Ishikawa (cell line): ENCODE results near the gene CDCP2.
A peak's percentile ranks its signal among the peaks of the same experiment; 100 is the strongest.

ENCODE experiments used
- CEBPB ChIP-seq: IDR thresholded peaks from 2 replicates; pipeline ENCODE4 v1.6.1; 2012
- CREB1 ChIP-seq: IDR thresholded peaks from 2 replicates; pipeline ENCODE4 v1.6.1; 2012; ENCODE audit warnings: low read depth
- EGR1 ChIP-seq: IDR thresholded peaks from 2 replicates; pipeline ENCODE4 v1.6.1; 2012
- EP300 ChIP-seq: IDR thresholded peaks from 2 replicates; pipeline ENCODE4 v1.6.1; 2012; ENCODE audit warnings: borderline replicate concordance
- FOXM1 ChIP-seq: IDR thresholded peaks from 2 replicates; pipeline ENCODE4 v1.6.1; 2012; ENCODE audit warnings: low read depth, borderline replicate concordance
- MAX ChIP-seq: IDR thresholded peaks from 2 replicates; pipeline ENCODE4 v1.6.1; 2012
- NFIC ChIP-seq: IDR thresholded peaks from 2 replicates; pipeline ENCODE4 v1.6.1; 2012
- RAD21 ChIP-seq: IDR thresholded peaks from 2 replicates; pipeline ENCODE4 v1.6.1; 2012; ENCODE audit warnings: low read depth
- REST ChIP-seq: IDR thresholded peaks from 2 replicates; pipeline ENCODE4 v1.6.1; 2012; ENCODE audit warnings: low read depth, mild to moderate bottlenecking
- TAF1 ChIP-seq: IDR thresholded peaks from 2 replicates; pipeline ENCODE4 v1.6.1; 2012; ENCODE audit warnings: low read depth, mild to moderate bottlenecking
- TCF12 ChIP-seq: IDR thresholded peaks from 2 replicates; pipeline ENCODE4 v1.6.1; 2012; ENCODE audit warnings: low read depth
- TEAD4 ChIP-seq: IDR thresholded peaks from 2 replicates; pipeline ENCODE4 v1.6.1; 2012
- USF1 ChIP-seq: IDR thresholded peaks from 2 replicates; pipeline ENCODE4 v1.6.1; 2012
- YY1 ChIP-seq: IDR thresholded peaks from 2 replicates; pipeline ENCODE4 v1.6.1; 2012; ENCODE audit warnings: low read depth
- ZBTB7A ChIP-seq: IDR thresholded peaks from 2 replicates; pipeline ENCODE4 v1.6.1; 2012; ENCODE audit warnings: low read depth

CDCP2 gene

GRCh38 chr1:54138994-54139393 lies 13.8 kb downstream of the CDCP2 start:
- no peak for TF ChIP-seq USF1
- TF ChIP-seq MAX = no peak
- no peak for TF ChIP-seq CEBPB
- no peak for TF ChIP-seq FOXM1
- no peak for TF ChIP-seq EGR1

- TF ChIP-seq YY1 (no peak), REST (no peak), MAX (no peak), FOXM1 (no peak), RAD21 (no peak), EP300 (0 out of 2 replicates have a peak, but pooled peaks have one; percentile 26), NFIC (peak; percentile 37; the same call in 1 of the 2 replicates), TCF12 (0 out of 2 replicates have a peak, but pooled peaks have one; percentile 40), CREB1 (no peak)
Measured at GRCh38 chr1:54137534-54138061, 15.2 kb downstream of the CDCP2 start.

GRCh38 chr1:54136963-54137533 lies 15.8 kb downstream of the CDCP2 start:
- TF ChIP-seq CEBPB (no peak), FOXM1 (no peak), RAD21 (no peak), USF1 (no peak)

- no peak for TF ChIP-seq REST
- no peak for TF ChIP-seq TEAD4
- no peak for TF ChIP-seq YY1
- no peak for TF ChIP-seq CREB1
- TF ChIP-seq TCF12 = no peak
- no peak for TF ChIP-seq ZBTB7A
Measured at GRCh38 chr1:54136269-54136896, 16.4 kb downstream of the CDCP2 start.

GRCh38 chr1:54135436-54136120 lies 17.2 kb downstream of the CDCP2 start:
- TF ChIP-seq MAX = no peak
- TF ChIP-seq TEAD4 = no peak
- no peak for TF ChIP-seq TAF1
- no peak for TF ChIP-seq NFIC
- no peak for TF ChIP-seq FOXM1
- no peak for TF ChIP-seq RAD21
- no peak for TF ChIP-seq USF1
- TF ChIP-seq REST = no peak
- no peak for TF ChIP-seq YY1
- TF ChIP-seq EGR1 = no peak
- no peak for TF ChIP-seq TCF12
- TF ChIP-seq ZBTB7A = no peak
- no peak for TF ChIP-seq CREB1
- no peak for TF ChIP-seq EP300
